GM19035 (cell line): ENCODE measurements around the gene AIMP2.
"Not testable (repeated sequence)": the region's sequence is repeated elsewhere in the genome, so short reads cannot be mapped to it uniquely, and the experiment has no call there.

Experiments used
- ATAC-seq: cut with Tn5 transposase; IDR thresholded peaks from one replicate; pipeline ENCODE4 v1.9.1; 2021; ENCODE audit not compliant: unreplicated experiment

AIMP2 gene

GRCh38 chr7:6008668-6009611 is at the start of gene AIMP2, which contains the start of gene PMS2:
TSS of gene AIMP2 (plus strand) at chr7:6009272. CDS start at chr7:6009364, 92 bp downstream.
TSS of gene PMS2 (minus strand) at chr7:6009049. CDS start at chr7:6009019, 30 bp downstream.
- peak; percentile 97 for ATAC-seq

DNA sequence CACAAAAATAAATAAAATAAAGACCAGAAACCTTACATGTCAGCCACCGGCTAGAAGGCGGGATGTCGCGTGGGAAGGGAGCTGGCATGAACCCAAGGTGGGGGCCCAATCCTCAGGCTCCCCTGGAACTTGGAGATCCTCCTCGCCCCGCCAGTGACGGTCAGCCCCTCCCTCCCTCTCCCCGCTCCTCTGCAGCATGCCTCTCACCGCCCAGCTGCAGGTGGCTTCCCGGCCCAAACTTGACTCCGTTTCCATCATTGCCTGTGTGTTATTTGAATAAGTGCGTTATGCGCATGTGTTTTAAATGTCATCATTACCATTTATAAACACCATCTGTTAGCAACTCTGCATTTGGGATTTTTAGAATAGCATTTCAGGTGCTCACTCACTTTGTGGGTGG is 45.9 kb upstream of the AIMP2 start:
- ATAC-seq: not testable (repeated sequence)

DNA sequence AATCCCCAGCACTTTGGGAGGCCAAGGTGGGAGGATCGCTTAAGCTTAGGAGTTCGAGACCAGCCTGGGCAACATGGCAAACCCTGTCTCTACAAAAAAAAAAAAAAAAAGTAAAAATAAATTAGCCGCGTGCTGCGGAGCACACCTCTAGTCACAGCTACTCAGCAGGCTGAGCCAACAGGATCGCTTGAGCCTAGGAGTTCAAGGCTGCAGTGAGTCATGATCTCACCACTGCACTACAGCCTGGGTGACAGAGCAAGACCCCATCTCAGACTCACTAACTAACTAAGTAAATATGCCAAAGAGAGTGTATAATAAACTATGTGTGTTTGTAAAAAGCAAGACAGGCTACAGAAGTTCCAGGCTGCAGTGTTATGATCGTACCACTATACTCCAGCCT is 45.3 kb upstream of the AIMP2 start:
- not testable (repeated sequence) for ATAC-seq

DNA sequence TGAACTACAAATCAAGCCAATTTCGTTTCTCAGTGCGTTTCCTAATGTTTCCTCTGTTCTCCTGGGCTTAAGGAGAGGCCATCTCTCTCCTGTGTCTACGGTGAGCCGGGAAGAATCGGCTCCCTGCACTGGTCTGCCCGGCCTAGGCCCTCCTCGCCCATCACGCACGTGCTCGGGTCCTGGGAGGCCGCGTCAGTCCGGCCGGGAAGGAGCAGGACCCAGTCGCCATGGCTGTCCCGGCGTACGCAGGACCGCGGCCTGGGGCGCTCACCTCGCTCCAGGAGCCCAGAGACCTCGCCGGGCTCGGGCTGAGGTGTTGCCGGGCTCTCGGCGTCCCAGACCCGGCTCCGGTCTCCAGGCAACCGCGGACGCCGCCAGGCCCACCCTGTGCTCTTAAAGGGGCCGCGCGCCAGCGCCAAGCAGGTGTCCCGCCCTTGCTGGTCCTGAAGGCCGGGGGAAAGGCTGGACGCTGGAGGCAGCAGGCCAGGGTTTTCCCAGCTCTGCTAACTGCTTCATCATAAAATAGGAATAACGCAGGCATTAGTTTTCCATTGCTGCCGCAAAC is 38.6 kb upstream of the AIMP2 start, which contains the start of gene RSPH10B:
RSPH10B (minus strand) TSS at position 343 of the 565 bp plus-strand sequence. CDS start 3,573 bp downstream, outside the sequence.
- not testable (repeated sequence) for ATAC-seq

GRCh38 chr7:5973580-5973979 is 35.5 kb upstream of the AIMP2 start:
- ATAC-seq: not testable (repeated sequence)

- ATAC-seq: not testable (repeated sequence)
Measured at GRCh38 chr7:5979680-5980314, 29.3 kb upstream of the AIMP2 start.

GRCh38 chr7:5987061-5987460 is 22.0 kb upstream of the AIMP2 start:
- ATAC-seq: not testable (repeated sequence)

- no peak for ATAC-seq
Measured at GRCh38 chr7:5997210-5997808, 11.8 kb upstream of the AIMP2 start.

DNA sequence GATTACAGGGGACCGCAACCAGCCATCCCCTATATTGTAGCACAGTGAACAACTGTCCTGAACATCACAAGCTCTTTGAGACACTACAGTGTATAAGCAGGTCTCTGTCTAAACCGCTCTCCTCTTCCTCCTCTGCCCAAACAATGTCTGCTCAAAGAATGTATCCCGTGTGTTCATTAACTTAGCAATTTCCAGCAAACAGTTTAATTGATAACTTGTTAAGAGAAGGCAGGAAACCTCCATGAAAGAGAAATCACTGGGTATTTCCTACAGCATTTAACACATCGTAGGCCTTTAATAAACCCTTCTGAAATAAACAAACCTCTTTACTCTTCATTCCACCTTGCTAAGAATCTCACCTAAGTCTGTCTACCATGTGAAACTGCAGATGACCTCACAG is 1.7 kb upstream of the AIMP2 start:
- ATAC-seq: no peak

- ATAC-seq: not testable (repeated sequence)
Measured at GRCh38 chr7:6007835-6008590, 1.1 kb upstream of the AIMP2 start.

- ATAC-seq: not testable (repeated sequence)
Measured at GRCh38 chr7:6010370-6010769, 1.3 kb downstream of the AIMP2 start.

DNA sequence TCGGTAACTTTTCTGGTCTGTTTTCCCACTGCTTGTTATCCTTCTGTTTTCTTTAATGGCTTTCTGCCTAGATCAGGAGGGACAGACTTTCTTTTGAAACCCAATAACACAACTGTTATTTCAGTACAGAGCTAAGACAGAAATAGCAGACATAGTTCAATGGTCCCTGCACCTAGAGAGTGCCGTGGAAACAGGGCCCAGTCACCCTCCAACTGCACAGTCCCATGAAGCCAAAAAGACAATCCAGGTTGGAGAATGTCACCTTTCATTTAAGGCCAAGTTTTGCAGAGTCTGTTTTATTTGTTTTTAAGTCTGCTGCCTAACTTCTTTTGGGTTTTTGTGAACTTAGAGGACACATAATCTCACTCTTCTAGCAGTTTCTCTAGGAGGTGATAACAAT is 2.5 kb downstream of the AIMP2 start:
- no peak for ATAC-seq

DNA sequence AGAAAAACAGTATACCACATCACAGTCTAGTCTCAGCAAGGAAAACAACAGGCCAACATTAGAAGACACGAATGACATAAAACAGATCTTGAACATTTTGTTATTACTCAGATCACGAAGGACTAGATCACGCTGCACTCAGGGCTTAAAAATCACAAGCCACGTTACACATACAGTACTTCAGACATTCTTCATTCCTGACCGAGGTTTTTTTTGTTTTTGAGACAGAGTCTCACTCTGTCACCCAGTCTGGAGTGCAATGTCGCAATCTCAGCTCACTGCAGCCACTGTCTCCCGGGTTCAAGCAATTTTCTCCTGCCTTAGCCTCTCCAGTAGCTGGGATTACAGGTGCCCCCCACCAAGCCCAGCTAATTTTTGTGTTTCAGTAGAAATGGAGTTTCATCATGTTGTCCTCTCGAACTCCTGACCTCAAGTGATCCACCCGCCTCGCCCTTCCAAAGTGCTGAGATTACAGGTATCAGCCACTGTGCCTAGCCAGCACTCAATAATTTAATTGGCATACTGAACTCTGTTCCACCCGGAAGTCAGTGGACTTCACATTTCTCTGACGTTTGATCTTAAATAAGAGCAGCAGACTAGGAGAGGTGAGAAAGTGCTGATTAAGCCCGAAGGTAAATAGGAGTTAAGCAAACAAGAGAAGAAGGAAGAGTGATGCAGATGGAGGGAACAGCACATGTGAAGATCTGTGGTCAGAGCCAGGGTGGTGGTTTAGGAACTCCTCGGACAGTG is 3.5 kb downstream of the AIMP2 start:
- ATAC-seq: no peak

DNA sequence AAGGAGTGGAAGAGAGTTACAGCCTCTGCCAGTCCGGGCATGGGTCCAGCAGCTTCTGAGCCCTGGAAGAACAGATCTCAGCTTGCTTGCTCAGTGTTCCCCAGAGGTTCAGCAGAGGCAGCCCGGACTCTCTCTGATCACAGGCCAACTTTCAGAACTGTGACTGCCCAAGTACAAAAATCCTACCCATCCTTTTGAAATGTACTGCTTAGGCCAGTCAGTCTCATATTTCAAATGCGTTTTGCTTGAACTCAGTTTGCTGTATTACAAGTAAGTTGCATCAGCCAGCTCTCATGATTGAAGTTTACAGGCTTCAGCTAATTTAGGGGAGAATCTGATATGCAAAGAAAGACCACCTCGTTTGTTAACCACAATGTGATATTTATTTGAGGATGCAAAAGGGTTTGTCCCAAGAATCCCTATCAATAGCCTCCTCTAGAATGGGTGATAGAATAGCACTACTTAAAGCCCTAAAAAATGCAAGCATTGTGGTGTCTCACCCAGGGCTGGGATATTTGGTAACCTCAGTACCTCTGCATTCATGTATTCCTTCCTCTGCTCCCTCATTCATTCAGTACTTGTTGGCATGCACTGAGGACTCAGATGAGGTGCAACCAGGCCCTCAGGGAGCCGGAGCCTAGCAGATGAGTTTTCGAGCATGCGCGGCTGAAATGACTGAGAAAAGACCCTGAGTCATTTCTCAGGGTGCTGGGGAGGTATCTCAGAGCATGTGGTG is 7.0 kb downstream of the AIMP2 start:
- peak; percentile 7 for ATAC-seq

GRCh38 chr7:6016653-6016966 is 7.5 kb downstream of the AIMP2 start:
- no peak for ATAC-seq

- ATAC-seq: no peak
Measured at GRCh38 chr7:6020371-6021286, 11.6 kb downstream of the AIMP2 start.

- ATAC-seq: no peak
Measured at GRCh38 chr7:6022707-6023106, 13.6 kb downstream of the AIMP2 start.

- no peak for ATAC-seq
Measured at GRCh38 chr7:6023974-6024435, 14.9 kb downstream of the AIMP2 start.
